HG02852 (cell line): Measurements from ENCODE around the gene FNDC10.
"Not testable (repeated sequence)": the region's sequence is repeated elsewhere in the genome, so short reads cannot be mapped to it uniquely, and the experiment has no call there.

Experiments
- ATAC-seq: cut with Tn5 transposase; IDR thresholded peaks from one replicate; pipeline ENCODE4 v1.9.1; 2021; ENCODE audit warnings: mild to moderate bottlenecking, moderate library complexity; ENCODE audit not compliant: unreplicated experiment

Gene FNDC10

DNA sequence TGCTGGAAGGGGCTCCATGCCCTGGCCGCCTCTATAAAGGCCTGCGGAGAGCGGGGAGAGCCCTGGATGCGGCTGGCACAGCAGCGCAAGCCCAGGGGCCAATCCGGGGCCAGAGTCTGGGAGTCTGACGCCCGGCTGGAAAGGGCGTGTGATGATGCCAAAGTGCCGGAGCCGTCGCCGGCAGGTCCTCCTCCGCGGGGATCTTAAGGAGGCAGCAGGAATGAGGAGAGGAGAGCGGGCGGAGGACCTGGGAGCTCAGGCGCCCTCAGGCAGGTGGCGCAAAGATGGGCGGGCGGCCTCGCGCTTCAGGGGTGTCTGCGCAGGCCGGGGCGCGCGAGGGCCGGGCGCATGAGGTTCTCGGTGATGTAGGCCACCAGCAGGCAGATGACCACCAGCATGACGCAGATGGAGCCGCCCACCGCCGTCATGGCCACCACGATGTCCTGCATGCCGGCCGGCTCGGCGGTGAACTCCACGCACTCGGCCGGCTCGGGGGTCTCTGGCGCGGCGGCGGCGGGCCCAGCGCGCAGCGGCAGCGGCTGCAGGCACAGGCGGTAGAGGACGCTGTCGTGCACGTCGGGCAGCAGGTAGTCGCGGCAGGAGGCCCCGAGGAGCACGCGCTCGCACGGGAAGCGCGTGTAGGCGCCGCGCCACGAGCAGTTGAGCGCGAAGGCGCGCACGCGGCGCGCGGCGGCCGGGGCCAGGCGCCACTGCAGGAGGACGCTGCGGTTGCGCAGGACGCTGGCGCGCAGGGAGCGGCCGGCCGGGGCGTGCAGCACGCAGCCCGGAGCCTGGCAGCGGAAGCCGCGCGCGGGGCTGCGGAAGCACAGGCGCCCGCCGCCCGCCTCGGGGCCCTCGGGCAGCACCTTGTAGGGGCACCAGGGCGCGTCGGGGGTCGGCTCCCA is 653 bp downstream of the FNDC10 start:
- no peak for ATAC-seq

GRCh38 chr1:1598720-1599029 is 1.3 kb downstream of the FNDC10 start:
- no peak for ATAC-seq

GRCh38 chr1:1598051-1598719 is 1.8 kb downstream of the FNDC10 start:
- ATAC-seq: no peak

DNA sequence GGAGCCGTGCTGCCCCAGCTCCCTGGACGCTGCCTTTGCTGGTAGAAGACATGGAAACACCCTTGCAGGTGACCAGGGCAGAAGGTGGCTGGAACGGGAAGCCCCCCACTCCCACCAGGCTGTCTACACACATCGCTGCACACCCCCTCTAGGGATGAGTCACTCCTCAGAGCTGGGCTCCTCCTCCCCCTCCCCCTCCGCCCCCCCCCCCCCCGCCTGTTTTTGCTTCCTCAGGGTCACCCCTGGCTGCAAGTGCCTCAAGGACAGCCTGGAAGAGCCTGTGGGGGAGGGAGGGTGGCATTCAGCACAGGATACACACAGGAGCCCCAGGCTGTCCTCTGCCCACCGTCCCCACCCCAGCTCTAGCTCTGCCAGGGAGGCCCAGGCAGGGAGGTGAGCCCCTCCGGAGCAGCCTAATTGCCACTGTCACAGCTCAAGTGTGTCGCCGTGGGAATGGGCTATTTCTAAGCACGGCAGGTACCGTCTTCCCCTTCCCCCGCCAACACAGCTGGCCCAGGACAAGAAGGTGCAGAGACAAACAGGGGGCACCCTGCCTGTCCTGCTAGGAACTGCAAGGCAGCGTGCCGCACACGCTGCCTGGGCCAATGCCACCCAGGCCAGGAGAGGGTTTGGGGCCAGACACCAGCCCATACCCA is 2.5 kb downstream of the FNDC10 start:
- no peak for ATAC-seq

DNA sequence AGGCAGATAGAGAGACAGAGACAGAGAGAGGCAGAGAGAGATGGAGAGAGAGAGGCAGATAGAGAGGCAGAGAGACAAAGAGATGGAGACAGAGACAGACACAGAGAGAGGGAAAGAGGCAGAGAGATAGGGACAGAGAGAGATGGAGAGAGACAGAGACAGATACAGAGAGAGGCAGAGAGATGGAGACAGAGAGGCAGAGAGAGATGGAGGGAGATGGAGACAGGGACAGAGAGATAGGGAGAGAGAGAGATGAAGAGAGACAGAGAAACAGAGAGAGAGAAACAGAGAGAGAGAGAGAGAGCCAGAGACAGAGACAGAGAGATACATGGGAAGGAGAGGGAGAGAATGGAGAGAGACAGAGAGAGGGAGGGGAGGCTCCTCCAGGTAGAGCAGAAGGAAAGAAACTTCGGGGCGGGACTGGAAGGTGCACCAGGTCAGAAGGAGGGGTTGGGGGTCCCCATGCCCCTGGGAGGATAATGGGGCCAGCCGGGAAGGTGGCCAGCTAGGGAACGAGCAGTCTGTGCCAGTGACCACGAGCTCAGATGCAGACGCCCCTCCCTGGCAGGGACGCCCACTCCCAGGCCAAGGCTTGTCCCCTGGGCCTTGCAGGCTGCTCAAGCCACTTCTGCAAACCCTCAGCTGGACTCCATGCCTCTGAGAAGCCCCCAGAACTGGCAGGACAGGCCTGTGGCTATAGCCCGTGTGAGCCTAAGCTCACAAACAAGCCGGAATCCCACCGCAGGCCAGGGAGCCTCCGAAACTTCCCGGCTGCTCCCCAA is 3.3 kb downstream of the FNDC10 start:
- ATAC-seq: no peak

DNA sequence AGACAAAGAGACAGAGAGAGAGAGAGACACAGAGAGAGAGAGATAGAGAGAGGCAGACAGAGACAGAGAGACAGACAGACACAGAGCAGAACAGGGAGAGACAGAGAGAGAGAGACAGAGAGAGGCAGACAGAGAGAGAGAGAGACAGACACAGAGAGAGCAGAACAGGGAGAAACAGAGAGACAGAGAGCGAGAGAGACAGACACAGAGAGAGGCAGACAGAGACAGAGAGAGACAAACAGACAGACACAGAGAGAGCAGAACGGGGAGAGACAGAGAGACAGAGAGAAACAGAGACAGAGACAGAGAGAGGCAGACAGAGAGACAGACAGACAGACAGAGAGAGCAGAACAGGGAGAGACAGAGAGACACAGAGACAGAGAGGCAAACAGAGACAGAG is 4.6 kb downstream of the FNDC10 start:
- not testable (repeated sequence) for ATAC-seq

- ATAC-seq: no peak
Observed at GRCh38 chr1:1594602-1595260, 5.2 kb downstream of the FNDC10 start.

DNA sequence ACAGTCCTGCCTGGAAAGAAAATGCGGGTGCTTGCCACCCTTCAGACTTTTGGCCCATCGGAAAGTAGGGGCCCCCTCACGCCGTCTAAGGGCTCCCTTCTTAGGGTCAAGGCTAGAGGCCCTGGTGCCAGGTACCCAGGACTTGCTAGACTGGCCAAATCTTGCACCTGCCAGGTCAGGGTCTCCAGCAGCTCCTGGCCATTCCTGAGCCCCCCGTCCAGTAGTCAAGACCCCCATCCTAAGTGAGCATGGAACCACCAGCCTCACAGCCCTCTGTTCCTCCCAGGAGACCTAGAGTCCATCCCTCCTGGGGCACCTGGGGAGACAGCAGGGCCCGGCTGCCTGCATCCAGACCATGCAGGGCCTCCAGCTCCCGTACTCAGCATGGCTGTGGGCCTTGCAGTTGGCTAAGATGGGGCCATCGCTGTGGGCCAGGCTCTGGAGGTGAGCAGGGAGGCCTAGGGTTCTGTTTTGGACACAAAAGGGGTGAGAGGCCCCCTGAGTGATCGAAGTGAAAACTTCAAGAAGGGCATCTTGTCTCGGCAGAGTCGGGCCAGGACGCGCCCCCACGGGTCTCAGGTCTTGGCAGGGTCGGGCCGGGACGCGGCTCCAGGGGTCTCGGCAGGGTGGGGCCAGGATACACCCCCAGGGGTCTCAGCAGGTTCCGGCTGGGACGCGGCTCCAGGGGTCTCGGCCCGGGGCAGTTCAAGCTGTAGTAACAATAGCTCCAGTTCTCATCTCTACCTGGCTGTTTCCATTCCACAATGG is 5.9 kb downstream of the FNDC10 start:
- no peak for ATAC-seq

DNA sequence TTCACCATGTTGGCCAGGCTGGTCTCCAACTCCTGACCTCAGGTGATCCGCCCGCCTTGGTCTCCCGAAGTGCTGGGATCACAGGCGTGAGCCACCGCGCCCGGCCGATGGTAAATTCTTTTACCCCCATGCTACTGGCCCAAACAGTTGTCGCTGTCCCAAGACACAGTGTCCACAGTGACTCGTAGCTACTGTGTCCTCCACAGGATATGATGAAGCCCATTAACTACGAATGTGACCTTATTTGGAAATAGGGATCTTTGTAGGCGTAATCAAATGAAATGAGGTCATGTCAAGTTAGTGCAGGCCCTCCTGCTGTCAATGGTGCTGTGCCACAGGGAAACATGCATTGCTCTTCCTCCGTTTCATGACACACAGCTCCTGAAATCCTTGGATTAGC is 8.5 kb downstream of the FNDC10 start:
- ATAC-seq: no peak

- no peak for ATAC-seq
Observed at GRCh38 chr1:1583347-1584010, 16.5 kb downstream of the FNDC10 start.

GRCh38 chr1:1582585-1583346 is 17.2 kb downstream of the FNDC10 start:
- no peak for ATAC-seq

DNA sequence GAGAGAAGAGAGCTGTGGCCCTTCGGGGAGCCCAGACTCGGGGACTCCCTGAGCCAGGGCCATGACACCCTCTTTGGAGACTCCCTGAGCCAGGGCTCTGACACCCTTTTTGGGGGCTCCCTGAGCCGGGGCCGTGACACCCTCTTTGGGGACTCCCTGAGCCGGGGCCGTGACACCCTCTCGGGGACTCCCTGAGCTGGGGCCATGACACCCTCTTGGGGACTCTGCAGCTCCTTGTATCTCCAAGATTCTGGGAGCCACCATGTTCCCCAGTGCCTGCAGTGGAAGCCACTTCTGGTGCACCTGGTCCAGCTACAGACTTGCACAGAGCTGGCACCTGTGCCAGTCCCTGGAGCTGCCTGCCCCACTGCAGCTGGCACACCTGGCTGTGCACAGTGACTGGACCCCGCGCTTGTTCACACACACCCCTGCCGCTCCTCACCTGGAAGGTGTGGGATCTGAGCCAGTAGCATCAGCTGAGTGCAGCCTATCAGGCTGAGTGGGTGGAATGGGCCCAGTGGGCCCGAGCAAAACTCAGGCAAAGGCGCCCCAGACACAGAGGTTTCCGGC is 21.5 kb downstream of the FNDC10 start:
- ATAC-seq: no peak

GRCh38 chr1:1577367-1578011 is 22.4 kb downstream of the FNDC10 start:
- no peak for ATAC-seq

- ATAC-seq: peak; percentile 78
Observed at GRCh38 chr1:1574721-1575537, 25.0 kb downstream of the FNDC10 start, which contains the start of gene SSU72. Gene SSU72 (minus strand): TSS chr1:1574863. CDS start chr1:1574557, 306 bp downstream.

- peak; percentile 64 for ATAC-seq
Observed at GRCh38 chr1:1573843-1574720, 25.9 kb downstream of the FNDC10 start.

GRCh38 chr1:1569341-1569740 is 30.6 kb downstream of the FNDC10 start:
- ATAC-seq: no peak
